ENCODE data around the gene NOL8.

Gene NOL8

GRCh38 chr9:92310562-92310961 lies 14.6 kb downstream of the NOL8 start:
- DNase-seq (ENCODE audit: low read depth) = no peak

GRCh38 chr9:92308893-92309292 lies 16.3 kb downstream of the NOL8 start:
- no peak for DNase-seq (ENCODE audit: low read depth)

- no peak for DNase-seq (ENCODE audit: low read depth)
Observed at GRCh38 chr9:92300936-92301335, 24.2 kb downstream of the NOL8 start.

- no peak for DNase-seq (ENCODE audit: low read depth)
Observed at GRCh38 chr9:92299116-92299515, 26.0 kb downstream of the NOL8 start.

- no peak for DNase-seq (ENCODE audit: low read depth)
Observed at GRCh38 chr9:92298036-92298435, 27.1 kb downstream of the NOL8 start.

GRCh38 chr9:92297611-92298010 lies 27.5 kb downstream of the NOL8 start:
- DNase-seq (ENCODE audit: low read depth) = no peak

GRCh38 chr9:92295827-92296258 lies 29.3 kb downstream of the NOL8 start:
- DNase-seq (ENCODE audit: low read depth) = no peak

- no peak for DNase-seq (ENCODE audit: low read depth)
Observed at GRCh38 chr9:92295240-92295790, 29.8 kb downstream of the NOL8 start.

- no peak for DNase-seq (ENCODE audit: low read depth)
Observed at GRCh38 chr9:92294297-92294676, 30.9 kb downstream of the NOL8 start.

- DNase-seq (ENCODE audit: low read depth) = peak; percentile 100
Observed at GRCh38 chr9:92293452-92294296, 31.5 kb downstream of the NOL8 start, which contains the start of gene IARS1. Gene IARS1, minus strand, starts transcription at chr9:92293697. Its CDS starts 4,278 bp downstream, at chr9:92289419.

GRCh38 chr9:92293075-92293354 lies 32.1 kb downstream of the NOL8 start:
- no peak for DNase-seq (ENCODE audit: low read depth)

- no peak for DNase-seq (ENCODE audit: low read depth)
Observed at GRCh38 chr9:92292338-92293074, 32.6 kb downstream of the NOL8 start.

GRCh38 chr9:92291577-92291976 lies 33.6 kb downstream of the NOL8 start:
- DNase-seq (ENCODE audit: low read depth) = no peak

GRCh38 chr9:92290785-92291429 lies 34.2 kb downstream of the NOL8 start:
- DNase-seq (ENCODE audit: low read depth) = no peak

GRCh38 chr9:92289708-92290390 lies 35.3 kb downstream of the NOL8 start:
- no peak for DNase-seq (ENCODE audit: low read depth)

- no peak for DNase-seq (ENCODE audit: low read depth)
Observed at GRCh38 chr9:92279302-92279701, 45.8 kb downstream of the NOL8 start.

- no peak for DNase-seq (ENCODE audit: low read depth)
Observed at GRCh38 chr9:92278110-92278509, 47.0 kb downstream of the NOL8 start.

- no peak for DNase-seq (ENCODE audit: low read depth)
Observed at GRCh38 chr9:92276331-92277032, 48.7 kb downstream of the NOL8 start.

GRCh38 chr9:92275541-92275940 lies 49.6 kb downstream of the NOL8 start:
- DNase-seq (ENCODE audit: low read depth) = no peak

GRCh38 chr9:92270511-92270910 lies 54.6 kb downstream of the NOL8 start:
- no peak for DNase-seq (ENCODE audit: low read depth)

- no peak for DNase-seq (ENCODE audit: low read depth)
Observed at GRCh38 chr9:92266486-92266885, 58.7 kb downstream of the NOL8 start.
